Stomach (tissue), 4 donors: ENCODE data around the gene TLR2.

Experiments used
- CTCF ChIP-seq, 7 experiments: fragments of 450-650 bp in 4 of 7; fragments of 200-600 bp in 3 of 7; sonication (generic) in 3 of 7; IDR thresholded peaks; one replicate each; pipeline ENCODE4 v1.5.1; 2016 to 2019; ENCODE audit warnings: antibody characterized with exemption in 7 of 7, control low read depth in 2 of 7, mild to moderate bottlenecking in 1 of 7
- EP300 ChIP-seq: sonication (generic); formaldehyde crosslinking; IDR thresholded peaks from one replicate; pipeline ENCODE4 v1.6.1; 2017; ENCODE audit warnings: antibody characterized with exemption
- POLR2A ChIP-seq, 4 donors: fragments of 450-650 bp; IDR thresholded peaks; one replicate each; pipeline ENCODE4 v1.6.1; 2016; ENCODE audit warnings: antibody characterized with exemption in 4 of 4, control low read depth in 2 of 4, mild to moderate bottlenecking in 1 of 4, moderate library complexity in 1 of 4

GRCh38 chr4:153679486-153679885 lies 4.6 kb upstream of the TLR2 start:
- TF ChIP-seq CTCF (IDR thresholded peaks at IDR 0.05) = no peak
- TF ChIP-seq POLR2A (IDR thresholded peaks at IDR 0.05) = no peak
- TF ChIP-seq EP300 = no peak
